WTC11 (cell line): ENCODE data around the gene KANK4. TPM values are rescaled to one million over a fixed set of nuclear protein-coding genes. Genes with fewer than 3 reads are reported as not detected.

Experiments
- ATAC-seq: fragments of 200-7000 bp; cut with Tn5 transposase; 2 replicates; pipeline ENCODE4 v1.10.0; 2021; ENCODE audit warnings: mild to moderate bottlenecking, moderate library complexity
- CTCF ChIA-PET: fragments of 300-600 bp; sonication (Branson Sonifier 250); formaldehyde crosslinking; loops from one replicate; lab custom pipeline; 2021; ENCODE audit warnings: antibody characterized with exemption; lab: Charles Lee
- POLR2A ChIA-PET: fragments of 350-600 bp; sonication (Branson Sonifier 250); formaldehyde crosslinking; loops from one replicate; lab custom pipeline; 2021; ENCODE audit warnings: antibody characterized with exemption; lab: Charles Lee
- DNase-seq: peaks from one replicate; pipeline ENCODE4 v3.0.0; 2021; ENCODE audit warnings: low spot score
- H3K27ac Mint-ChIP-seq: 2 replicates; pipeline ENCODE4 v1.8.0; 2021; ENCODE audit warnings: mixed read lengths
- H3K27me3 Mint-ChIP-seq: 2 replicates; pipeline ENCODE4 v1.8.0; 2021; ENCODE audit warnings: low read depth, mild to moderate bottlenecking, moderate library complexity, mixed read lengths
- H3K36me3 Mint-ChIP-seq: 2 replicates; pipeline ENCODE4 v1.8.0; 2021; ENCODE audit warnings: mixed read lengths
- H3K4me1 Mint-ChIP-seq: 2 replicates; pipeline ENCODE4 v1.8.0; 2022; ENCODE audit warnings: mixed read lengths
- H3K4me3 Mint-ChIP-seq: 2 replicates; pipeline ENCODE4 v1.8.0; 2021; ENCODE audit warnings: mild to moderate bottlenecking, moderate library complexity, mixed read lengths
- H3K9me3 Mint-ChIP-seq: 2 replicates; pipeline ENCODE4 v1.8.0; 2021; ENCODE audit warnings: mixed read lengths
- CDX4 ChIP-seq: fragments of 250-450 bp; sonication (Bioruptor Pico); IDR thresholded peaks from 2 replicates; pipeline ENCODE4 v1.9.0; 2021; ENCODE audit warnings: moderate library complexity, mild to moderate bottlenecking, inconsistent platforms, borderline replicate concordance
- ESRRA ChIP-seq: sonication (generic); formaldehyde crosslinking; IDR thresholded peaks from 2 replicates; pipeline ENCODE4 v1.8.1; 2022; ENCODE audit warnings: mild to moderate bottlenecking, missing genetic modification reagents, borderline replicate concordance
- ETV6 ChIP-seq: sonication (generic); formaldehyde crosslinking; IDR thresholded peaks from 2 replicates; pipeline ENCODE4 v1.8.1; 2022; ENCODE audit warnings: mild to moderate bottlenecking, missing genetic modification reagents
- HMGA2 ChIP-seq: fragments of 250-450 bp; sonication (Bioruptor Pico); IDR thresholded peaks from 2 replicates; pipeline ENCODE4 v1.4.0; 2021; ENCODE audit warnings: mild to moderate bottlenecking, moderate library complexity
- HMGXB4 ChIP-seq: sonication (generic); formaldehyde crosslinking; IDR thresholded peaks from 2 replicates; pipeline ENCODE4 v1.8.1; 2023; ENCODE audit warnings: mild to moderate bottlenecking, moderate library complexity, missing genetic modification reagents
- KAT7 ChIP-seq: sonication (generic); formaldehyde crosslinking; IDR thresholded peaks from 2 replicates; pipeline ENCODE4 v1.8.1; 2023; ENCODE audit warnings: missing genetic modification reagents, mild to moderate bottlenecking, borderline replicate concordance
- MAX ChIP-seq: sonication (generic); formaldehyde crosslinking; IDR thresholded peaks from 2 replicates; pipeline ENCODE4 v1.8.0; 2022; ENCODE audit warnings: mild to moderate bottlenecking, missing genetic modification reagents
- MLX ChIP-seq: sonication (generic); formaldehyde crosslinking; IDR thresholded peaks from 2 replicates; pipeline ENCODE4 v1.8.1; 2023; ENCODE audit warnings: mild to moderate bottlenecking, missing genetic modification reagents, moderate library complexity
- MXD4 ChIP-seq: fragments of 250-450 bp; sonication (Bioruptor Pico); IDR thresholded peaks from 2 replicates; pipeline ENCODE4 v1.8.0; 2021; ENCODE audit warnings: mild to moderate bottlenecking, moderate library complexity, borderline replicate concordance
- NR2C2 ChIP-seq: sonication (generic); formaldehyde crosslinking; IDR thresholded peaks from 2 replicates; pipeline ENCODE4 v1.8.0; 2022; ENCODE audit warnings: mild to moderate bottlenecking, missing genetic modification reagents
- OVOL2 ChIP-seq: fragments of 250-450 bp; sonication (Bioruptor Pico); IDR thresholded peaks from 2 replicates; pipeline ENCODE4 v1.9.0; 2021; ENCODE audit warnings: mild to moderate bottlenecking, borderline replicate concordance
- RORB ChIP-seq: fragments of 250-450 bp; sonication (Bioruptor Pico); IDR thresholded peaks from 2 replicates; pipeline ENCODE4 v1.9.0; 2021; ENCODE audit warnings: mild to moderate bottlenecking
- STAT6 ChIP-seq: sonication (generic); formaldehyde crosslinking; conservative IDR thresholded peaks from 2 replicates; pipeline ENCODE4 v1.8.1; 2023; ENCODE audit warnings: mild to moderate bottlenecking, low read depth, missing genetic modification reagents, moderate library complexity
- TCF7 ChIP-seq: sonication (generic); formaldehyde crosslinking; IDR thresholded peaks from 2 replicates; pipeline ENCODE4 v1.8.0; 2022; ENCODE audit warnings: mild to moderate bottlenecking, low read depth, missing genetic modification reagents, moderate library complexity
- TP53 ChIP-seq: sonication (generic); formaldehyde crosslinking; IDR thresholded peaks from 2 replicates; pipeline ENCODE4 v1.8.1; 2023; ENCODE audit warnings: mild to moderate bottlenecking, missing genetic modification reagents
- USF2 ChIP-seq: sonication (generic); formaldehyde crosslinking; IDR thresholded peaks from 2 replicates; pipeline ENCODE4 v1.8.1; 2023; ENCODE audit warnings: mild to moderate bottlenecking, missing genetic modification reagents, moderate library complexity
- ZNF232 ChIP-seq: sonication (generic); formaldehyde crosslinking; IDR thresholded peaks from 2 replicates; pipeline ENCODE4 v1.8.0; 2022; ENCODE audit warnings: mild to moderate bottlenecking, missing genetic modification reagents
- ZNF416 ChIP-seq: fragments of 250-450 bp; sonication (Bioruptor Pico); IDR thresholded peaks from 2 replicates; pipeline ENCODE4 v1.9.0; 2021; ENCODE audit warnings: mild to moderate bottlenecking, inconsistent platforms
- ZNF423 ChIP-seq: fragments of 250-450 bp; sonication (Bioruptor Pico); IDR thresholded peaks from 2 replicates; pipeline ENCODE4 v2.1.2; 2022; ENCODE audit warnings: mild to moderate bottlenecking, moderate library complexity
- total RNA-seq: library from RNA; stranded (reverse); gene quantifications from 3 replicates; pipeline ENCODE4 v1.2.3, GENCODE V29; 2021

KANK4 gene
- total RNA-seq, 1 experiment from 2014 or later, result 0.35 TPM

- DNase-seq, result no peak
- ATAC-seq, result no peak
- Mint-ChIP-seq H3K4me1 (0 out of 2 replicates have a peak, but pooled peaks cover 4% of the 10 kb centered on the region), H3K27me3 (peaks cover 6% of the 10 kb centered on the region), H3K36me3 (no peaks in the 10 kb centered on the region), H3K4me3 (no peak overlapping the region), H3K27ac (no peak overlapping the region), H3K9me3 (no peaks in the 10 kb centered on the region)
- CTCF ChIA-PET, result interaction anchor here (1.6 to 1.8 kb wide), 2 partner anchors 14 to 18 kb away, joined by 3 to 7 read pairs; partner anchors contain the start of gene KANK4
- TF ChIP-seq HMGA2, result no peak
- no peak for TF ChIP-seq MLX
- TF ChIP-seq ZNF423, result no peak
- no peak for TF ChIP-seq TCF7 (CRISPR knock-in tag)
- TF ChIP-seq HMGXB4 (CRISPR knock-in tag), result no peak
- TF ChIP-seq OVOL2 (CRISPR knock-in tag), result no peak
- no peak for TF ChIP-seq TP53 (CRISPR knock-in tag)
- no peak for TF ChIP-seq RORB (CRISPR knock-in tag)
- TF ChIP-seq ETV6 (CRISPR knock-in tag), result no peak
- no peak for TF ChIP-seq ESRRA (CRISPR knock-in tag)
- TF ChIP-seq KAT7 (CRISPR knock-in tag), result no peak
- no peak for TF ChIP-seq ZNF416
- no peak for TF ChIP-seq MXD4 (CRISPR knock-in tag)
- POLR2A ChIA-PET, result no interaction called here
Measured at GRCh38 chr1:62304515-62304914, 14.7 kb downstream of the KANK4 start.

- no peak overlapping the region for H3K4me3 Mint-ChIP-seq
- CTCF ChIA-PET, result interaction anchor here (1.0 kb wide), 2 partner anchors 15 to 68 kb away, joined by 3 read pairs; no protein-coding TSS in a partner anchor
- no peak for DNase-seq
- H3K27me3 Mint-ChIP-seq, result no peaks in the 10 kb centered on the region; the same call in 1 of the 2 replicates
- no peaks in the 10 kb centered on the region for H3K36me3 Mint-ChIP-seq
- POLR2A ChIA-PET, result no interaction called here
- TF ChIP-seq TP53 (CRISPR knock-in tag) (no peak), MAX (CRISPR knock-in tag) (peak; percentile 44; the same call in 1 of the 2 replicates), USF2 (peak; percentile 25; the same call in 1 of the 2 replicates)
- TF ChIP-seq, all 79 proteins: peak for 2
- Mint-ChIP-seq H3K9me3 (no peaks in the 10 kb centered on the region), H3K27ac (no peak overlapping the region), H3K4me1 (0 out of 2 replicates have a peak, but pooled peaks cover 4% of the 10 kb centered on the region)
- peak; percentile 28; the same call in 1 of the 2 replicates for ATAC-seq
Measured at GRCh38 chr1:62301726-62302390, 17.4 kb downstream of the KANK4 start.

- DNase-seq, result no peak
- no peaks in the 10 kb centered on the region for H3K9me3 Mint-ChIP-seq
- peaks cover 18% of the 10 kb centered on the region for H3K4me1 Mint-ChIP-seq
- ChIA-PET CTCF (interaction anchor here (1.4 kb wide), 1 partner anchor 217 kb away, joined by 3 read pairs; no protein-coding TSS in a partner anchor), POLR2A (no interaction called here)
- peaks cover 10% of the 10 kb centered on the region for H3K27me3 Mint-ChIP-seq
- no peaks in the 10 kb centered on the region for H3K36me3 Mint-ChIP-seq
- no peak overlapping the region for H3K27ac Mint-ChIP-seq
- ATAC-seq, result no peak
- TF ChIP-seq CDX4 (no peak), NR2C2 (CRISPR knock-in tag) (no peak), STAT6 (CRISPR knock-in tag) (no peak), ZNF232 (CRISPR knock-in tag) (no peak)
- H3K4me3 Mint-ChIP-seq, result no peak overlapping the region
Measured at GRCh38 chr1:62299426-62300200, 19.6 kb downstream of the KANK4 start.
